Ovary (tissue), 3 donors: Measurements from ENCODE around the gene EIF4E1B.

ENCODE experiments used
- CTCF ChIP-seq, 3 donors: fragments of 450-650 bp in 2 of 3; fragments of 200-600 bp in 1 of 3; IDR thresholded peaks; one replicate each; pipeline versions ENCODE4 v1.5.1 to v1.8.0; 2016 to 2022; ENCODE audit warnings: antibody characterized with exemption in 3 of 3, mild to moderate bottlenecking in 1 of 3
- EP300 ChIP-seq: sonication (generic); formaldehyde crosslinking; IDR thresholded peaks from one replicate; pipeline ENCODE4 v1.6.1; 2017; ENCODE audit warnings: antibody characterized with exemption
- donor health status: DM: no; HTN: no; CAD: no.

GRCh38 chr5:176612008-176612407 is 18.5 kb upstream of the EIF4E1B start:
- no peak for TF ChIP-seq CTCF (IDR thresholded peaks at IDR 0.05)
- TF ChIP-seq EP300 = no peak
